ENCODE data around the gene ARHGAP4. TPM values are rescaled to one million over a fixed set of nuclear protein-coding genes. Genes with fewer than 3 reads are reported as not detected.

ARHGAP4 gene
- 2.7 and 3.6 TPM in 2 replicates for total RNA-seq

GRCh38 chrX:153925739-153926551 lies at the start of gene ARHGAP4:
Gene ARHGAP4 (minus strand): TSS chrX:153926264. CDS start chrX:153926202, 62 bp downstream.

GRCh38 chrX:153972368-153973126 lies 46.5 kb upstream of the ARHGAP4 start, which contains the start of gene TMEM187:
Gene TMEM187 (plus strand): TSS chrX:153972754. CDS start chrX:153982063, 9,309 bp downstream.

GRCh38 chrX:153971450-153972367 lies 45.6 kb upstream of the ARHGAP4 start, which contains the start of gene HCFC1:
Gene HCFC1 (minus strand): TSS chrX:153971818. CDS start chrX:153970840, 978 bp downstream.

GRCh38 chrX:153944140-153944799 lies 18.2 kb upstream of the ARHGAP4 start, which contains the start of gene RENBP:
Gene RENBP (minus strand): TSS chrX:153944643. CDS start chrX:153944610, 33 bp downstream.

GRCh38 chrX:153934762-153935325 lies 8.8 kb upstream of the ARHGAP4 start, which contains the start of gene NAA10:
Gene NAA10 (minus strand): TSS chrX:153935037. CDS start chrX:153934904, 133 bp downstream.

GRCh38 chrX:153903991-153904957 lies 21.8 kb downstream of the ARHGAP4 start, which contains the start of gene AVPR2:
Gene AVPR2 (plus strand): TSS chrX:153904673. CDS start chrX:153905146, 473 bp downstream.

DNA sequence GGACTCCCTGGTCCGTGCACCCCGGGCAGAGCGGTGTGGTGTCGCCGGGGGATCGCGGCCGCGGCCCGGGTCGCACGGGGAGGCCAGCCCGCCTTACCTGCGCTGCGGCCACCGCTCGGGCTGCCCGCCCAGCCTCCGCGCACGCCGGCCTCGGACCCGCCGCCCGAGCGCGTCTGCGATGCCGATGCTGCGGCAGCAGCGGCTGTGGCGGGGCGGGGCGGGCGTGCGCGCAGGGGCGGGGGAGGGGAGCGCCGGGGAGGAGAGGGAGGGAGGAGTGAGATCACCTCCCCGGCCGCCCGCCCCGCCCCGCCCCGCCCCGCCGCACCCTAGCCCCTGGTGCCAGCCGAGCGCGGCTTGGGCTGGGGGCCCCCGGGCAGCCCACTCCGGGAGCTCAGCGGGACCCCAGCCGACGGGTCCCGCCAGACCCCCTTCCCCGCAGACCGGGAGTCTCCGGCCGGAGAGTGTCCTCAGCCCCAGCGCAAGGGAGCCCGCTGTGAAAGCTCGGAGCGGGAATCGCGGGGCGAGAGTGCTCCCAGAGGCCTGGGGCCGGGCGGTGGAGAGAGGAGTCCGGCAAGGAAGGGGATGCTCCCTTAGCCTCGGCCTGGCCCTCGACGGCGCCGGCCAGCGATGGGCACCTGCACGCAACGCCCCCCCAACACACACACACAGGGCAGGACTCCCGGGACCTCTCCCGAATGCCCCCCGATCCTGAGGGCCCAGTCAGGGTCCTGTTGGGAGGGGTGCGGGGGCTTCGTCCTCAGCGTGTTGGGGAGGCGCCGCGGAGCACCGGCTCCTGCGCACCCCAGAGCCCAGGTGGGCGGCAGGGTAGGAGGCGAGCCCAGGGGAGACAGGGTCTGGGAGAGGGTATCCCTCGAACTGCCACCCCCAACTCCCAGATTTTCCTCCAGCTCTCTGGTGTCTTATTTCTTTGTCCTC lies 39.8 kb downstream of the ARHGAP4 start, which contains the start of gene L1CAM:
L1CAM (minus strand) TSS at position 206 of the 936 bp plus-strand sequence. CDS start 10,337 bp downstream, outside the sequence.

Other genes starting within 250 kb of the ARHGAP4 start
- gene SLC6A8, start 238.3 kb downstream of the ARHGAP4 start, total RNA-seq: 7.0 and 19.5 TPM in 2 replicates
- 174 and 188 TPM in 2 replicates for gene BCAP31, start 201.9 kb downstream of the ARHGAP4 start, total RNA-seq
- gene ABCD1, start 201.4 kb downstream of the ARHGAP4 start, total RNA-seq: 9.6 and 11.0 TPM in 2 replicates
- gene PLXNB3, start 162.0 kb downstream of the ARHGAP4 start, total RNA-seq: 5.5 and 8.1 TPM in 2 replicates
- 0.44 and 1.7 TPM in 2 replicates for gene SRPK3, start 145.2 kb downstream of the ARHGAP4 start, total RNA-seq
- 50.4 and 60.0 TPM in 2 replicates for gene IDH3G, start 131.9 kb downstream of the ARHGAP4 start, total RNA-seq
- 50.1 and 101 TPM in 2 replicates for gene SSR4, start 131.6 kb downstream of the ARHGAP4 start, total RNA-seq
- gene PDZD4, start 95.7 kb downstream of the ARHGAP4 start, total RNA-seq: 0.12 and 0.22 TPM in 2 replicates
- gene L1CAM, start 40.1 kb downstream of the ARHGAP4 start, total RNA-seq: 2.7 and 5.5 TPM in 2 replicates
- not detected in 2 replicates for gene AVPR2, start 21.6 kb downstream of the ARHGAP4 start, total RNA-seq
- gene NAA10, start 8.8 kb upstream of the ARHGAP4 start, total RNA-seq: 48.6 and 76.7 TPM in 2 replicates
- gene RENBP, start 18.4 kb upstream of the ARHGAP4 start, total RNA-seq: 1.4 and 2.0 TPM in 2 replicates
- gene HCFC1, start 45.6 kb upstream of the ARHGAP4 start, total RNA-seq: 14.6 and 21.1 TPM in 2 replicates
- 6.1 and 7.5 TPM in 2 replicates for gene TMEM187, start 46.5 kb upstream of the ARHGAP4 start, total RNA-seq
- gene IRAK1, start 93.6 kb upstream of the ARHGAP4 start, total RNA-seq: 92.7 and 97.1 TPM in 2 replicates
- 24.7 and 29.8 TPM in 2 replicates for gene MECP2, start 171.5 kb upstream of the ARHGAP4 start, total RNA-seq
- gene OPN1LW, start 218.0 kb upstream of the ARHGAP4 start, total RNA-seq: not detected in 2 replicates